Measurements from ENCODE around the gene CTF1. TPM values are rescaled to one million over a fixed set of nuclear protein-coding genes. Genes with fewer than 3 reads are reported as not detected.

The CTF1 gene
- total RNA-seq, 1 donor from 2014 or later, result 0.21 TPM

DNA sequence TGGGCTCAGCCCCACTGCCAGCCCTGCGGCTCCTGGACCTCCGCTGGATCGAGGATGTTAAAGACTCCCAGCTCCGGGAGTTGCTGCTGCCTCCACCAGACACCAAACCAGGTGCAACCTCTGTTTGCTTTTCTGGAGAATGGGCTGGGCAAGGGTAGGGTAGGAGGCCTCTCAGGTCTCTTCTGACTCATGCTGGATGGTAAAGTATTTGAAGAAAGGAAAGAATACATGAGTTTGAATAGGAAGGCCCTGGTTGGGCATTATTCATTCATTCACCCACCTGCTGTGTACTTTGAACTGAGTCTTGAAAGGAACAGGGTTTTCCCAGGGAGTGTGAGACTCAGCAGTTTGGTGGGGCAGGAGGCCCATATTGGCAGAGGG lies 46.0 kb downstream of the CTF1 start:
- Histone ChIP-seq H3K36me3 (peaks cover 24 to 26% of the 10 kb centered on the region in 2 donors), H3K27me3 (no peaks in the 10 kb centered on the region), H3K27ac (peak overlapping the region; percentile 19 to 27), H3K9me3 (no peaks in the 10 kb centered on the region), H3K4me1 (peaks cover 0 to 11% of the 10 kb centered on the region in 2 donors), H3K4me3 (no peak overlapping the region)
- no peak for DNase-seq (ENCODE audit: low spot score in 2 of 2)
- intact Hi-C loops (cut with DNase I), result no loop called here
- no peak for TF ChIP-seq CTCF (IDR thresholded peaks at IDR 0.05)

DNA sequence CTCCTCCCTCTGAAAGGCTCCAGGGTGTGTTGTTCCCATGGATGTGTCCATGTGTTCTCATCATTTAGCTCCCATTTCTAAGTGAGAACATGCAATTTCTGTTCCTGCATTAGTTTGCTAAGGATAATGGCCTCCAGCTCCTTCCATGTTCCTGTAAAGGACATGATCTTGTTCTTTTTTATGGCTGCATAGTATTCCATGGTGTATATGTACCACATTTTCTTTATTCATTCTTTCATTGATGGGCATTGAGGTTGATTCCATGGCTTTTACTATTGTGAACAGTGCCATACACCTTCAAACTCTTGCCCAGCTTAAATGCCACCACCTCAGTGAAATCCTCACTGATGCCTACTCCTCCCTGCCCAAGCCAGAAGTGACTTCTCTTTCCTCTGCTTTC lies 47.9 kb downstream of the CTF1 start:
- H3K4me3 ChIP-seq, result no peak overlapping the region
- peaks cover 0 to 9% of the 10 kb centered on the region in 2 donors for H3K4me1 ChIP-seq
- no peak for DNase-seq (ENCODE audit: low spot score in 2 of 2)
- no peaks in the 10 kb centered on the region for H3K27me3 ChIP-seq
- intact Hi-C loops (cut with DNase I), result no loop called here
- no peak overlapping the region for H3K27ac ChIP-seq
- H3K36me3 ChIP-seq, result peaks cover 24 to 26% of the 10 kb centered on the region in 2 donors
- H3K9me3 ChIP-seq, result no peaks in the 10 kb centered on the region
- no peak for TF ChIP-seq CTCF (IDR thresholded peaks at IDR 0.05)

- H3K36me3 ChIP-seq, result peaks cover 15 to 26% of the 10 kb centered on the region in 2 donors
- no peak overlapping the region for H3K4me3 ChIP-seq
- H3K9me3 ChIP-seq, result no peaks in the 10 kb centered on the region
- no peak for TF ChIP-seq CTCF (IDR thresholded peaks at IDR 0.05)
- DNase-seq (ENCODE audit: low spot score in 2 of 2), result no peak
- peak overlapping the region; percentile 90 to 93 for H3K27ac ChIP-seq
- no peaks in the 10 kb centered on the region for H3K27me3 ChIP-seq
- intact Hi-C loops (cut with DNase I), result no loop called here
- H3K4me1 ChIP-seq, result peaks cover 8 to 29% of the 10 kb centered on the region in 2 donors
These were observed 50.5 kb downstream of the CTF1 start for GRCh38 chr16:30946671-30947540.

GRCh38 chr16:30947541-30947858 lies 51.1 kb downstream of the CTF1 start:
- H3K9me3 ChIP-seq, result no peaks in the 10 kb centered on the region
- H3K27me3 ChIP-seq, result no peaks in the 10 kb centered on the region
- peaks cover 8 to 30% of the 10 kb centered on the region in 2 donors for H3K4me1 ChIP-seq
- DNase-seq (ENCODE audit: low spot score in 2 of 2), result no peak
- peak overlapping the region; percentile 90 to 93 for H3K27ac ChIP-seq
- intact Hi-C loops (cut with DNase I), result no loop called here
- no peak for TF ChIP-seq CTCF (IDR thresholded peaks at IDR 0.05)
- H3K4me3 ChIP-seq, result peak overlapping the region in 1 of 2 donors; percentile 92
- peaks cover 15 to 22% of the 10 kb centered on the region in 2 donors for H3K36me3 ChIP-seq

DNA sequence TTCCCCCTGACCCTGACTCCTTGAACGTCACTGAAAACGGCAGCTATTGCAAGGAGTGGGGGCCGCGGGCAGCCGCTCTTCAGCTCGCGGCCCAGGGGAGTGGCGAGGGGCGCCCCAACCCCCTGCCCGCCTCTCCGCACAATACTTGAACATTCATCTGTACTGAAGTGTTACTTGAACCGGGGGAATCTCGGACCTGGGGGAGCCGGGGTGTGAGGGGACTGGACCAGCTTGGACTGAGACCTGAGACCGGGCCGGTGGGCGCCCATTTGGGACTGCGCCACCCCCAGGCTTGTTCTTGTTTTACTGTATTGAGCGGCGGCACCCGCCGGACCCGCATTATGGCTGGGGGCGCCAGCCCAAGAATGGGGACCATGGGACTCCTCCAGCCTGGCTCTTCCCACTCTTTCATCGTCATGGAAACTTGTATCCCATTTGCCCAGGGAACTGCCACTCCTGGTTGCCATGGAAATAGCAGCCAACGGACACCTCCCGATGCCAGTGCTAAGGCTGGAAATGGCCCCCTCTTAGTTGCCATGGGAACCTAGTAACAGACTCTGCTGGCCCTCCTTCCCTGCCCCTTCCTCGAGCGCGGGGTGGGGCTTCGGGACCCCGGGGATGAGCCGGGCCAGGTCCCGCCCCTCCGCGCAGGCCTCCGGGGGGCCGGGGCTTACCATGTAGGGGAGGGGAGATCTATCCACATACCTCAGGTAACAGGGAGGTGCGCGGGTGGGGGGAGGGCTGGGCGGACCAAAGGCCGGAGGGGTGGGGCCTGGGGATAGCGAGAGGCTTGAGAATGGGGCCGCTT lies 51.6 kb downstream of the CTF1 start:
- peak overlapping the region; percentile 90 to 93 for H3K27ac ChIP-seq
- H3K27me3 ChIP-seq, result no peaks in the 10 kb centered on the region
- H3K4me1 ChIP-seq, result peaks cover 8 to 31% of the 10 kb centered on the region in 2 donors
- TF ChIP-seq CTCF (IDR thresholded peaks at IDR 0.05), result no peak
- intact Hi-C loops (cut with DNase I), result loop anchor here (2.0 kb wide), 1 partner anchor 25 kb away; the partner anchor contains the start of gene FBXL19
- no peaks in the 10 kb centered on the region for H3K9me3 ChIP-seq
- DNase-seq (ENCODE audit: low spot score in 2 of 2), result peak; percentile 86 to 97
- H3K4me3 ChIP-seq, result peak overlapping the region; percentile 81 to 92
- peaks cover 9 to 16% of the 10 kb centered on the region in 2 donors for H3K36me3 ChIP-seq
